ENCODE measurements around the gene ORM1. TPM values are rescaled to one million over a fixed set of nuclear protein-coding genes. Genes with fewer than 3 reads are reported as not detected.

The ORM1 gene
- total and polyA plus RNA-seq, 2 donors (not counting 3 experiments of a cell fraction or from before 2014, with no cell fraction given) = not detected

- POLR2A ChIA-PET = no interaction called here
- Histone ChIP-seq H3K9me3 (replicated peaks; ENCODE audit: control insufficient read depth, insufficient read depth, low read length) (no peaks in the 10 kb centered on the region), H3K27me3 (ENCODE audit: control insufficient read depth in 2 of 2, insufficient read depth in 2 of 2, low read length in 2 of 2) (no peaks in the 10 kb centered on the region), H3K9me1 (replicated peaks; ENCODE audit: control insufficient read depth, extremely low read depth, insufficient read depth, low read length) (no peaks in the 10 kb centered on the region), H3K27ac (ENCODE audit: insufficient read depth, low read depth, low read length) (no peak overlapping the region), H3K9ac (replicated peaks; ENCODE audit: extremely low read depth, insufficient read depth, low read length) (no peak overlapping the region), H2AFZ (ENCODE audit: low read depth, low read length) (no peak overlapping the region), H3K36me3 (ENCODE audit: control insufficient read depth in 2 of 2, extremely low read depth in 1 of 2, insufficient read depth in 2 of 2, low read length in 2 of 2) (peaks cover 7 to 39% of the 10 kb centered on the region in 2 experiments), H4K20me1 (replicated peaks; ENCODE audit: control insufficient read depth, extremely low read depth, insufficient read depth, low read length) (no peaks in the 10 kb centered on the region), H3K79me2 (ENCODE audit: control insufficient read depth, insufficient read depth, low read length) (no peaks in the 10 kb centered on the region), H3K4me3 (replicated peaks in 1 of 3; ENCODE audit: insufficient read depth in 1 of 3, low read depth in 1 of 3, low read length in 3 of 3) (no peak overlapping the region), H3K4me1 (ENCODE audit: control insufficient read depth, extremely low read depth, insufficient read depth, low read length) (no peaks in the 10 kb centered on the region), H3K4me2 (ENCODE audit: insufficient read depth, low read length) (no peak overlapping the region)
- TF ChIP-seq FOS (IDR thresholded peaks at IDR 0.05; ENCODE audit: borderline replicate concordance, insufficient read depth, low read length) (no peak), EZH2 (IDR thresholded peaks at IDR 0.05; ENCODE audit: borderline replicate concordance, low read depth, low read length, severe bottlenecking) (no peak), MYC (IDR thresholded peaks at IDR 0.05; ENCODE audit: low read depth, low read length) (no peak), JUN (IDR thresholded peaks at IDR 0.05; ENCODE audit: borderline replicate concordance, insufficient read depth, insufficient read length, low read depth) (no peak), POLR2A (IDR thresholded peaks at IDR 0.05; ENCODE audit: low read depth, low read length) (no peak), CTCF (IDR thresholded peaks at IDR 0.05; ENCODE audit: extremely low read depth in 1 of 2, insufficient read depth in 1 of 2, low read depth in 1 of 2, low read length in 2 of 2) (no peak), GATA2 (IDR thresholded peaks at IDR 0.05; ENCODE audit: insufficient read depth, insufficient read length, low read depth, low read length) (no peak), MAX (IDR thresholded peaks at IDR 0.05; ENCODE audit: insufficient read depth, insufficient read length) (no peak), POLR2AphosphoS5 (IDR thresholded peaks at IDR 0.05; ENCODE audit: insufficient read depth, low read depth, low read length) (no peak)
- intact Hi-C loops (cut with micrococcal nuclease) (no loop called here), dilution Hi-C loops (cut with MboI; ENCODE audit: extremely low pct_ligation_motif_present, low sequenced_read_pairs) (no loop called here)
- FAIRE-seq (no peak), DNase-seq (ENCODE audit: low read depth, low spot score) (no peak)
- CTCF ChIA-PET = no interaction called here
- BruUV-seq (replicated peaks) = no TSS peak
Measured at GRCh38 chr9:114357360-114357759, 34.5 kb downstream of the ORM1 start.
